Thoracic aorta (tissue), 2 donors: ENCODE data around the gene GM2A. TPM values are rescaled to one million over a fixed set of nuclear protein-coding genes. Genes with fewer than 3 reads are reported as not detected.
"Not testable (repeated sequence)": the region's sequence is repeated elsewhere in the genome, so short reads cannot be mapped to it uniquely, and the experiment has no call there.

Experiments
- ATAC-seq: fragments of 150-250 bp; one replicate; pipeline ENCODE4 v1.8.0; 2017; ENCODE audit warnings: low read depth; ENCODE audit not compliant: insufficient number of reproducible peaks, low FRiP score
- DNase-seq: peaks from one replicate; pipeline ENCODE4 v3.0.0-alpha.2; 2020; ENCODE audit warnings: low spot score
- H3K27ac ChIP-seq, 2 donors: fragments of 200-600 bp; sonication (generic); 1 replicate in 1 of 2; 2 replicates in 1 of 2; pipeline ENCODE4 v1.5.1; 2016; ENCODE audit warnings: mild to moderate bottlenecking in 2 of 2, moderate library complexity in 2 of 2
- H3K27me3 ChIP-seq: fragments of 200-600 bp; sonication (generic); replicated peaks from 2 replicates; pipeline ENCODE4 v1.6.0; 2016; ENCODE audit warnings: mild to moderate bottlenecking; ENCODE audit not compliant: insufficient read depth
- H3K36me3 ChIP-seq: fragments of 200-600 bp; sonication (generic); one replicate; pipeline ENCODE4 v1.5.1; 2016
- H3K4me1 ChIP-seq, 2 donors: fragments of 200-600 bp; sonication (generic); 1 replicate in 1 of 2; 2 replicates in 1 of 2; pipeline versions ENCODE4 v1.5.1 to v1.6.0; 2016; ENCODE audit warnings: low read depth in 2 of 2, mild to moderate bottlenecking in 1 of 2; ENCODE audit not compliant: control insufficient read depth in 1 of 2
- H3K4me3 ChIP-seq: fragments of 200-600 bp; sonication (generic); 2 replicates; pipeline ENCODE4 v1.5.1; 2016; ENCODE audit warnings: mild to moderate bottlenecking
- H3K9me3 ChIP-seq: fragments of 200-600 bp; sonication (generic); 2 replicates; pipeline ENCODE4 v1.5.1; 2016
- total RNA-seq, 2 donors: library from RNA; depleted of rRNA; stranded (reverse); fragments of >200 nt; gene quantifications; one replicate each; pipeline versions ENCODE4 v1.1.0 to v1.2.3, GENCODE V29; 2016
- TF ChIP-seq, protein P1 (sequence below): fragments of 200-600 bp; sonication (generic); IDR thresholded peaks from one replicate; pipeline ENCODE4 v1.5.1; 2019; ENCODE audit warnings: antibody characterized with exemption

The GM2A gene
- total RNA-seq, 2 donors from 2014 or later = 26.1 to 32.1 TPM

DNA sequence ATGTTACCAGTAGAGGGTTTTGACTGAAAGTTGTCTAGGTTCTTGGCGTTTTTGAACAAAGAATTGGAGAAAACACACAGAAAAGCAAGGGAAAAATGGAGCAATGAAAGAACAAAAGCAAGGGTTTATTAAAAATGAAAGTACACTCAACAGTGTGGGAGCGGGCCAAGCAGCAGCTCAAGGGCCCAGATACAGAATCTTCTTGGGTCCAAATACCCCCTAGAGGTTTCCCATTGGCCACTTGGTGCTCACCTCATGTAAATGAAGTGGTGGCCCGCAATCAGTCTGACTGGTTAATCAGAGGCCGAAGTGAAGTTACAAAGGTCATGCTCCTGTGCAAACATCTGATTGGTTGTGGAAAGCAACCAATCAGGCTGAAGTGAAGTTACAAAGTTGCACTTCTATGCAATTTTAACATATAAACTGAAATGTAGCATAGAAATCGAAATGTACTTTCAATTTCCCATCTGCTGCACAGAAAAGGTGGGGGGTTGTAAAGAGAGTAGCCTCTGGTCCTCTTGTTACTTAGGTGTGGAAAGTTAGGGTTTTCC is 1.9 kb upstream of the GM2A start:
- Histone ChIP-seq H3K27me3 (no peaks in the 10 kb centered on the region), H3K36me3 (no peaks in the 10 kb centered on the region), H3K4me1 (peaks cover 10 to 24% of the 10 kb centered on the region in 2 donors), H3K4me3 (no peak overlapping the region), H3K9me3 (no peaks in the 10 kb centered on the region), H3K27ac (no peak overlapping the region)
- no peak for DNase-seq
- TF ChIP-seq, protein P1, sequence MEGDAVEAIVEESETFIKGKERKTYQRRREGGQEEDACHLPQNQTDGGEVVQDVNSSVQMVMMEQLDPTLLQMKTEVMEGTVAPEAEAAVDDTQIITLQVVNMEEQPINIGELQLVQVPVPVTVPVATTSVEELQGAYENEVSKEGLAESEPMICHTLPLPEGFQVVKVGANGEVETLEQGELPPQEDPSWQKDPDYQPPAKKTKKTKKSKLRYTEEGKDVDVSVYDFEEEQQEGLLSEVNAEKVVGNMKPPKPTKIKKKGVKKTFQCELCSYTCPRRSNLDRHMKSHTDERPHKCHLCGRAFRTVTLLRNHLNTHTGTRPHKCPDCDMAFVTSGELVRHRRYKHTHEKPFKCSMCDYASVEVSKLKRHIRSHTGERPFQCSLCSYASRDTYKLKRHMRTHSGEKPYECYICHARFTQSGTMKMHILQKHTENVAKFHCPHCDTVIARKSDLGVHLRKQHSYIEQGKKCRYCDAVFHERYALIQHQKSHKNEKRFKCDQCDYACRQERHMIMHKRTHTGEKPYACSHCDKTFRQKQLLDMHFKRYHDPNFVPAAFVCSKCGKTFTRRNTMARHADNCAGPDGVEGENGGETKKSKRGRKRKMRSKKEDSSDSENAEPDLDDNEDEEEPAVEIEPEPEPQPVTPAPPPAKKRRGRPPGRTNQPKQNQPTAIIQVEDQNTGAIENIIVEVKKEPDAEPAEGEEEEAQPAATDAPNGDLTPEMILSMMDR = no peak
- ATAC-seq = no peak

DNA sequence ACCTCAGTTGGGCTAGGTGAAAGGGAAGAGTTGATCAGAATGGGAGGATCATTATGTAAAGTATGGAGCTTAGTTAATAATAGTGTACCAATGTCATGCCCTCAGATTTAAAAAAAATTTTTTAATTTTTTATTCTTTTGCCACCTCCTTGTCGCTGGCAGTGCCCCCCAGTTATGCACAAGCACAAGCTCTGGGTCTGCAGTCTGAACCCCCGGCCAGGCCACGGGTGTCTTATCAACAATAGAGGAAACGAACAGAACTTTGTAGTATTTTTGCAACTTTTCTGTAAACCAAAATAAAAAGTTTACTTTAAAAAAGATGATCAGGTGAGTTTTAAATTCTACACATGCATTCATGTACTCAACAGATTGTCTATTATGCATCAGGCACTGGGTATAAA is 1.4 kb upstream of the GM2A start:
- no peaks in the 10 kb centered on the region for H3K9me3 ChIP-seq
- ATAC-seq = no peak
- H3K36me3 ChIP-seq = no peaks in the 10 kb centered on the region
- H3K4me3 ChIP-seq = no peak overlapping the region
- TF ChIP-seq, protein P1 = no peak
- no peak for DNase-seq
- H3K27me3 ChIP-seq = no peaks in the 10 kb centered on the region
- H3K27ac ChIP-seq = no peak overlapping the region
- H3K4me1 ChIP-seq = peaks cover 10 to 24% of the 10 kb centered on the region in 2 donors

DNA sequence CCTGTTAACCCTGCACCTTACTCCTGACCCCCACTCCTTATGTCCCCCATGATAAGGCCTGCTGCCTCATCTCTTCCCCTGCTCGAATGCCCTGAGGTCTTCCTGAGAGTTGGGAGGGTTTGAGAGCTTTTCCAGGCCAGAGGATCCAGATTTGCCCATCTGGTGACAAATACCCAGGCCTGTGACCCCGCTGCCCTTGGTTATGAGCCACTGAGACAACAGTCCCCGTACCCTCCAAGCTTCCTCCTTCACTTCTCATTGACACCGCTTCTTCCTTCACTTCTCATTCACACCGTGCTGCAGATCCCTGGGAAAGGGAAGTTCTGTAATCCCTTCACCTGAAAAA is 593 bp downstream of the GM2A start:
- Histone ChIP-seq H3K4me1 (peaks cover 10 to 24% of the 10 kb centered on the region in 2 donors), H3K9me3 (no peaks in the 10 kb centered on the region), H3K36me3 (no peaks in the 10 kb centered on the region), H3K27me3 (no peaks in the 10 kb centered on the region), H3K27ac (peak overlapping the region in 1 of 2 donors; percentile 47), H3K4me3 (peak overlapping the region; percentile 84)
- no peak for DNase-seq
- TF ChIP-seq, protein P1 = no peak
- no peak for ATAC-seq

DNA sequence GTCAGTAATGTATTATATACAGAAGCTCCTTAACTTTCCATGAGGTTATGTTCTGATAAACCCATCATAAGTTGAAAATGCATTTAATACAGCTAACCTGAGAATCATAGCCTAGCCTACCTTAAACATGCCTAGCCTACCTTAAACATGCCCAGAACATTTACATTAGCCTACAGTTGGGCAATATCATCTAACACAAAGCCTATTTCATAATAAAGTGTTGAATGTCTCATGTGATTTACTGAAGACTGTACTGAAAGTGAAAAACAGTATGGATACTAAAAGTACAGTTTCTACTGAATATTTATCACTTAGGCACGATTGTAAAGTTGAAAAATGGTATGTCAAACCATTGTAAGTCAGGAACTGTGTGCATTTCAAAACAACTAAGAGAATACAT is 1.6 kb downstream of the GM2A start:
- no peak overlapping the region for H3K27ac ChIP-seq
- no peaks in the 10 kb centered on the region for H3K27me3 ChIP-seq
- TF ChIP-seq, protein P1 = no peak
- no peaks in the 10 kb centered on the region for H3K9me3 ChIP-seq
- H3K36me3 ChIP-seq = no peaks in the 10 kb centered on the region
- peaks cover 13 to 24% of the 10 kb centered on the region in 2 donors for H3K4me1 ChIP-seq
- peak overlapping the region; percentile 84 for H3K4me3 ChIP-seq
- ATAC-seq = no peak
- DNase-seq = no peak

DNA sequence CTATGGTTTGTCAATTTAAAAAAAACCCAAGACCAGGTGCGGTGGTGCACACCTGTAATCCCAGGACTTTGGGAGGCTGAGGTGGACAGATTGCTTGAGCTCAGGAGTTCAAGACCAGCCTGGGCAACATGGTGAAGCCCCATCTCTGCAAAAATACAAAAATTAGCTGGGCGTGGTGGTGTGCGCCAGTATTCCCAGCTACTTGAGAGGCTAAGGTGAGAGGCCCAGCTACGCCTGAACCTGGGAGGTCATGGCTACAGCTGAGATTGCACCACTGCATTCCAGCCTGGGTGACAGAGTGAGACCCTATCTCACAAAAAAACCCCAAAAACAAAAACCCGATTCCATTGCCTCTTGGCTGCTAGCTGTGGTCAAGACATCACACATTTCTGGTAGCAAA is 2.0 kb downstream of the GM2A start:
- not testable (repeated sequence) for H3K36me3 ChIP-seq, H3K4me3 ChIP-seq, H3K27me3 ChIP-seq, DNase-seq, H3K27ac ChIP-seq, H3K9me3 ChIP-seq, ATAC-seq
- peaks cover 13 to 24% of the 10 kb centered on the region in 2 donors for H3K4me1 ChIP-seq

DNA sequence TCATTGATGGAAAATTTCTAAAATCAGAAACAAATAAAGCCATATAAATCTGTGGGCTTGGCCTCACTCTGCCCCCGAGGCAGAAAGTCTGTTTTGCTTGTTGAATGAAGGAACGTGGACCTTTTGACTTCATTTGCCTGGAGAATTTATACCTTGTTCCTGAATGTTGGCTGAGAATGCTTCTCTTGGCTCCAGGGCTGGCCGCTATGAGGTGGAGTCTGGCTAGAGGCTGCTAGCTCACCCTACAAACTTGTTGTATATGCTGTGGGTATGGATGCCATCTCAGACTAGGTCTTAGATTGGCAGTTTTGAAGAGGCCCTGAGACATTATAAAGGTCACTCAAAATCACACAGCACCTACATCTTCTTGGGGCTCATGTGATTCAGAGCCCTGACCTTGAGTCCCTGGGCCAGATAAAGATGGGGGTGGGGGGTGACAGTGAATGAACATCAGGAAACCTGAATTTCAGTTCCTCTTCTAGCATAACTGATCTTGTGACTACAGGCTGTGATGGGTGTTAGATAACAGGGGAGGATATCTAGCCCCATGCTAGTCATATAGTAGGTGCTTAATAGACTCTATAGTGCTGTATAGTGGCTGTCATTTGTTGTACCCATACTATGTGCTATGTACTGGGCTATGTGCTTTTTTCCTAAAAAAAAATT is 2.8 kb downstream of the GM2A start:
- ATAC-seq = no peak
- DNase-seq = no peak
- peaks cover 13 to 24% of the 10 kb centered on the region in 2 donors for H3K4me1 ChIP-seq
- no peaks in the 10 kb centered on the region for H3K27me3 ChIP-seq
- no peaks in the 10 kb centered on the region for H3K9me3 ChIP-seq
- no peak overlapping the region for H3K27ac ChIP-seq
- H3K36me3 ChIP-seq = peaks cover 6% of the 10 kb centered on the region
- no peak overlapping the region for H3K4me3 ChIP-seq
- TF ChIP-seq, protein P1 = no peak
